ENCODE measurements around the gene CMTR2.
A peak's percentile ranks its signal among the peaks of the same experiment; 100 is the strongest.
"Not testable (repeated sequence)": the region's sequence is repeated elsewhere in the genome, so short reads cannot be mapped to it uniquely, and the experiment has no call there.

CMTR2 gene

DNA sequence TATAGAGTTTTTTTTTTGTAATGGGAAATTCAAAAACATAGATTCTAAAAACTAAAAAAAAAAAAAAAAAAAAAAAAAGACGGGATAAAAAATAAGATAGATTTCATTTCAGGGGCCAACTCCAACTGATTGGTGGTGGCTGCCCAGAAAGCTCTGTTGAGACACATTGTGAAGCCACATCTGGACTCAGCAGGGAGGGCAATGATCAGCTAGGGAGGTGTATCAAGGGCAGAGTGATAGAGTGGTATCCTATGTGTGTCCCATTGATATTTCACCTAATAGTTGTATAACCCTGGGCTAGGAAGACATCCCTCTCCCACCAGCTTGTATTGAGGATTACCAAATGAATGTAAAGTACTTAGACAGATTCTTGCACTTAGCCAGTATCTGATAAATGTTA, 6.7 kb upstream of the CMTR2 start:
- no peak overlapping the region for H3K4me3 ChIP-seq (ENCODE audit: low read depth, low read length)
- in situ Hi-C loops (cut with HindIII; ENCODE audit: low sequenced_read_pairs), result no loop called here
- no peak for DNase-seq (ENCODE audit: low read depth, low spot score)

DNA sequence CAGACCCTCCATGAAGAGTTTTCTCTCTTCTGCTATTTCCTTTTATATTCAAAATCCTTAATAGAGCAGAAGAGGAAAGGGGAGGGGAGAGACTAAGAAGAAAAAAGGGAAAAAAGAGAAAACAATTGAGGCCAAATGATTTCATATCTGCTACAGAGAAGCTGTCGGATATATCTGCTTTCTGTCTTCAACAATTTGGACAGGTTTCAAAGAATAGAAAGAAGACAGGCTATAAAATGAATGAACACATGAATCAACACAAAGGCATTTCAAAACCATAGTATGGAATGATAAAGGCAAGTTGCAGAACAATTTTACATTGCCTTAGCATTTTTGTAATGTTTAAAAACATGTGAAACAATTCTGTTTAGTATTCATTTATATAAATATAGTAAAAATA, 4.7 kb upstream of the CMTR2 start:
- in situ Hi-C loops (cut with HindIII; ENCODE audit: low sequenced_read_pairs), result no loop called here
- no peak for DNase-seq (ENCODE audit: low read depth, low spot score)

More for the DNA sequence above, 6.7 kb upstream of the CMTR2 start:
- TF ChIP-seq, protein P1, sequence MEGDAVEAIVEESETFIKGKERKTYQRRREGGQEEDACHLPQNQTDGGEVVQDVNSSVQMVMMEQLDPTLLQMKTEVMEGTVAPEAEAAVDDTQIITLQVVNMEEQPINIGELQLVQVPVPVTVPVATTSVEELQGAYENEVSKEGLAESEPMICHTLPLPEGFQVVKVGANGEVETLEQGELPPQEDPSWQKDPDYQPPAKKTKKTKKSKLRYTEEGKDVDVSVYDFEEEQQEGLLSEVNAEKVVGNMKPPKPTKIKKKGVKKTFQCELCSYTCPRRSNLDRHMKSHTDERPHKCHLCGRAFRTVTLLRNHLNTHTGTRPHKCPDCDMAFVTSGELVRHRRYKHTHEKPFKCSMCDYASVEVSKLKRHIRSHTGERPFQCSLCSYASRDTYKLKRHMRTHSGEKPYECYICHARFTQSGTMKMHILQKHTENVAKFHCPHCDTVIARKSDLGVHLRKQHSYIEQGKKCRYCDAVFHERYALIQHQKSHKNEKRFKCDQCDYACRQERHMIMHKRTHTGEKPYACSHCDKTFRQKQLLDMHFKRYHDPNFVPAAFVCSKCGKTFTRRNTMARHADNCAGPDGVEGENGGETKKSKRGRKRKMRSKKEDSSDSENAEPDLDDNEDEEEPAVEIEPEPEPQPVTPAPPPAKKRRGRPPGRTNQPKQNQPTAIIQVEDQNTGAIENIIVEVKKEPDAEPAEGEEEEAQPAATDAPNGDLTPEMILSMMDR (IDR thresholded peaks at IDR 0.05; ENCODE audit: low read depth, low read length), result no peak

DNA sequence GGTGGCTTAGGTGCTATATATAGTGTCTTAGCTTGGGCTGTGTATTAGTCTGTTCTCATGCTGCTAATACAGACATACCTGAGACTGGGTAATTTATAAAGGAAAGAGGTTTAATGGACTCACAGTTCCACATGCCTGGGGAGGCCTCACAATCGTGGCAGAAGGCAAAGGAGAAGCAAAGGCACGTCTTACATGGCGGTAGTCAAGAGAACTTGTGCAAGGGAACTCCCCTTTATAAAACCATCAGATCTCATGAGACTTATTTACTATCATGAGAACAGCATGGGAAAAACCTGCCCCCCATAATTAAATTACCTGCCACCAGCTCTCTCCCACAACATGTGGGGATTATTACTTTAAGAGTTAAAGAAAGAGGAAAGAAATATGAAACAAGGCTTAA, 2.9 kb upstream of the CMTR2 start:
- H3K4me3 ChIP-seq (ENCODE audit: low read depth, low read length); DNase-seq (ENCODE audit: low read depth, low spot score); in situ Hi-C loops (cut with HindIII; ENCODE audit: low sequenced_read_pairs): not testable (repeated sequence)

More for the DNA sequence above, 4.7 kb upstream of the CMTR2 start:
- H3K4me3 ChIP-seq (ENCODE audit: low read depth, low read length), result no peak overlapping the region
- TF ChIP-seq, protein P1 (IDR thresholded peaks at IDR 0.05; ENCODE audit: low read depth, low read length), result no peak

DNA sequence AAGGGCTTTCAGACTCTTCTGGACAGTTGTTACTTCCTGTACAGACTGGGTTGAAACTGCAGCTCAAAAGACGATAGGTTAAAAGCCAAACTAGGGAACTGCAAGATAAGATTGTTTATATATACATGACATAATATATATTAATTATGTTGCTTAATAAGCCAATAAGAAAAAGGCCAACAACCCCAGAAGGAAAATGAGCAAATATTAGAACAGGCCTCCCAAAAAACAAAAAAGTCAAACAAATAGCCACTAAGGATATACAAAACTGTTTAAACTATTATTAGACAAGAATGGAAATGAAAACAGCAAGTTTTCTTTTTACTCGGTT, 495 bp upstream of the CMTR2 start:
- peak overlapping the region; percentile 84 for H3K4me3 ChIP-seq (ENCODE audit: low read depth, low read length)
- TF ChIP-seq, protein P1 (IDR thresholded peaks at IDR 0.05; ENCODE audit: low read depth, low read length), result no peak
- no peak for DNase-seq (ENCODE audit: low read depth, low spot score)
- in situ Hi-C loops (cut with HindIII; ENCODE audit: low sequenced_read_pairs), result no loop called here

DNA sequence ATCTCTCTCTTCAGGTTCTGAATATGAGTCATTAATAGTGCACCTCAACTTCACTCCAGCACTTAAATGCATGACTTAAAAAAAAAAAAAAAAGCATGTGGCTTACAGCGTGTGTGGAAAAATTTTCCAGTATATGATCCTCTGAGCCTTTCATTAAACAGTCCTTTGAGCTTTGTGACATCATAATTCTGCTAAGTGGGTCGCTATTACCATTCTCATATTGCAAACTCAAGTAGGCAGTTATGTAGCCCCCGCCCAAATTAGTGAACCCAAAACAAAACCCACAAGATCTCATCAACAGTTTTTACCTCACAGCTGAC, 672 bp downstream of the CMTR2 start:
- no peak for DNase-seq (ENCODE audit: low read depth, low spot score)
- in situ Hi-C loops (cut with HindIII; ENCODE audit: low sequenced_read_pairs), result no loop called here
- H3K4me3 ChIP-seq (ENCODE audit: low read depth, low read length), result peak overlapping the region; percentile 84
- TF ChIP-seq, protein P1 (IDR thresholded peaks at IDR 0.05; ENCODE audit: low read depth, low read length), result no peak

DNA sequence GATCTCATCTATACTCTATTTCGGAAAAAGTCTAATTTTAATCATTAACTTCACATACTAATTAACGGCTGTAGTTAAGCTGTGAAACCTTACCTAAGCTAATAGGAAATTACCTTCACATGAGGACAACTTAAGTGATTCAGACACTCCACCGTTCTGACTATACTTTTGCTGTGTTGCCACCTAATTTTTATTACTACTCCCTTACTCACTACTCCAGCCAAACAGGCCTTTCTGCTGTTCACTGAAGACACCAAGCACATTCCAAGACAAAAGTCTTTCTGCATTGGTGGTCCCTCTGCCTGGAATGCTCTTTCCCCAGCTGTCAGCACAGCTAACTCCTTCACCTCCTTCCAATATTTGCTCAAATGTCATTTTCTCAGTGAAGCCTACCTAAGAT, 1.3 kb downstream of the CMTR2 start:
- H3K4me3 ChIP-seq (ENCODE audit: low read depth, low read length), result peak overlapping the region; percentile 84
- in situ Hi-C loops (cut with HindIII; ENCODE audit: low sequenced_read_pairs), result no loop called here
- no peak for DNase-seq (ENCODE audit: low read depth, low spot score)
- TF ChIP-seq, protein P1 (IDR thresholded peaks at IDR 0.05; ENCODE audit: low read depth, low read length), result no peak

DNA sequence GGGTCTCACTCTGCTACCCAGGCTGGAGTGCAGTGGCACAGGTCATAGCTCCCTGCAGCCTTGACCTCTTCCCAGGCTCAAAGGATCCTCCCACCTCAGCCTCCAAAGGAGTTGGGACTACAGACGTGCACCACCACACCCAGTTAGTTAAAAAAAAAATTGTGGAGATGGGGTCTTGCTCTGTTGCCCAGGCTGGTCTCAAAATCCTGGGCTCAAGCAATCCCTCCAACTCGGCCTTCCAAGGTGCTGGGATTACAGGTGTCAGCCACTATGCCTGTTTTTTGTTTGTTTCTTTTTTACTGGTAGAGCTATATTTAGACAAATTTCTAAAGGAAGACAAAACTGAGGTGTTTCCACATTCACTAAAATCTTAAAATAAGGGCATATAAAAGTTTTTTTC, 1.7 kb downstream of the CMTR2 start:
- no peak overlapping the region for H3K4me3 ChIP-seq (ENCODE audit: low read depth, low read length)
- TF ChIP-seq, protein P1 (IDR thresholded peaks at IDR 0.05; ENCODE audit: low read depth, low read length), result no peak
- in situ Hi-C loops (cut with HindIII; ENCODE audit: low sequenced_read_pairs), result no loop called here
- no peak for DNase-seq (ENCODE audit: low read depth, low spot score)
